B cell (primary cell): ENCODE measurements around the gene CATSPERD. TPM values are rescaled to one million over a fixed set of nuclear protein-coding genes. Genes with fewer than 3 reads are reported as not detected.

Experiments
- ATAC-seq: fragments of 200-7000 bp; cut with Tn5 transposase; one replicate; pipeline ENCODE4 v1.10.0; 2021; ENCODE audit warnings: low read depth, mild to moderate bottlenecking, moderate number of reproducible peaks, moderate library complexity
- CTCF ChIA-PET: fragments of 350-600 bp; sonication (Branson Sonifier 250); formaldehyde crosslinking; loops from one replicate; lab custom pipeline; 2021; ENCODE audit warnings: antibody characterized with exemption, inconsistent platforms; lab: Charles Lee
- POLR2A ChIA-PET: fragments of 350-600 bp; sonication (Branson Sonifier 250); formaldehyde crosslinking; loops from one replicate; lab custom pipeline; 2021; ENCODE audit warnings: antibody characterized with exemption; lab: Charles Lee
- DNase-seq: peaks from one replicate; pipeline ENCODE4 v3.0.0; 2013
- H2AFZ ChIP-seq: 2 replicates; pipeline ENCODE4 v1.6.1; 2012; ENCODE audit warnings: mild to moderate bottlenecking, low read depth, low read length; ENCODE audit not compliant: insufficient read depth, poor library complexity, severe bottlenecking
- H3K27ac ChIP-seq, 2 donors: 1 replicate in 1 of 2; 2 replicates in 1 of 2; pipeline ENCODE4 v1.5.1; 2012 to 2013; ENCODE audit warnings: low read length in 2 of 2, mild to moderate bottlenecking in 2 of 2, moderate library complexity in 1 of 2
- H3K27me3 ChIP-seq, 4 experiments: fragments of 200-600 bp in 1 of 4; sonication (generic) in 1 of 4; replicated peaks in 1 of 4; 1 replicate in 2 of 4; 2 replicates in 2 of 4; pipeline versions ENCODE4 v1.6.1 to v1.7.0; 2013 to 2016; ENCODE audit warnings: low read length in 3 of 4, mild to moderate bottlenecking in 2 of 4, mixed read lengths in 1 of 4, moderate library complexity in 1 of 4; ENCODE audit not compliant: insufficient read depth in 4 of 4, control insufficient read depth in 3 of 4; ENCODE audit errors: control extremely low read depth in 1 of 4
- H3K36me3 ChIP-seq, 2 experiments: replicated peaks in 1 of 2; 1 replicate in 1 of 2; 2 replicates in 1 of 2; pipeline versions ENCODE4 v1.6.1 to v1.7.1; 2013; ENCODE audit warnings: low read length in 1 of 2; ENCODE audit not compliant: insufficient read depth in 2 of 2, control insufficient read depth in 1 of 2; ENCODE audit errors: control extremely low read depth in 1 of 2, extremely low read depth in 1 of 2
- H3K4me1 ChIP-seq, 2 donors: fragments of 200-600 bp in 1 of 2; sonication (generic) in 1 of 2; 1 replicate in 1 of 2; 2 replicates in 1 of 2; pipeline versions ENCODE4 v1.5.1 to v1.6.1; 2013 to 2017; ENCODE audit warnings: low read length in 2 of 2; ENCODE audit not compliant: control insufficient read depth in 2 of 2, insufficient read depth in 2 of 2
- H3K4me2 ChIP-seq: replicated peaks from 2 replicates; pipeline ENCODE3; 2012; ENCODE audit warnings: mild to moderate bottlenecking, low read depth, low read length; ENCODE audit not compliant: poor library complexity, severe bottlenecking
- H3K4me3 ChIP-seq, 5 experiments: fragments of 200-600 bp in 1 of 5; sonication (generic) in 1 of 5; 1 replicate in 3 of 5; 2 replicates in 2 of 5; pipeline versions ENCODE4 v1.5.1 to v1.7.0; 2011 to 2016; ENCODE audit warnings: low read length in 4 of 5, mild to moderate bottlenecking in 4 of 5, low read depth in 2 of 5, control low read depth in 1 of 5, moderate library complexity in 1 of 5; ENCODE audit not compliant: insufficient read depth in 1 of 5; ENCODE audit errors: control extremely low read depth in 1 of 5, extremely low read depth in 1 of 5
- H3K79me2 ChIP-seq: fragments of 200-600 bp; sonication (generic); one replicate; pipeline ENCODE4 v1.6.0; 2016; ENCODE audit warnings: low read length; ENCODE audit not compliant: control insufficient read depth, insufficient read depth
- H3K9ac ChIP-seq: fragments of 200-600 bp; sonication (generic); 2 replicates; pipeline ENCODE4 v1.6.1; 2017; ENCODE audit warnings: mild to moderate bottlenecking, low read length, moderate library complexity
- H3K9me3 ChIP-seq, 3 donors: one replicate each; pipeline versions ENCODE4 v1.6.1 to v1.7.1; 2013; ENCODE audit warnings: low read length in 2 of 3; ENCODE audit not compliant: control insufficient read depth in 2 of 3, insufficient read depth in 1 of 3; ENCODE audit errors: control extremely low read depth in 1 of 3
- H4K20me1 ChIP-seq: 2 replicates; pipeline ENCODE4 v1.6.0; 2012; ENCODE audit warnings: mild to moderate bottlenecking, low read length; ENCODE audit not compliant: insufficient read depth, control insufficient read depth, poor library complexity, severe bottlenecking
- H3K27ac Mint-ChIP-seq: one replicate; pipeline ENCODE4 v1.8.0; 2021; ENCODE audit warnings: mixed read lengths
- H3K27me3 Mint-ChIP-seq: one replicate; pipeline ENCODE4 v1.8.0; 2021; ENCODE audit warnings: mixed read lengths
- H3K4me1 Mint-ChIP-seq: one replicate; pipeline ENCODE4 v1.8.0; 2021; ENCODE audit warnings: mixed read lengths
- H3K4me3 Mint-ChIP-seq: one replicate; pipeline ENCODE4 v1.8.0; 2021; ENCODE audit warnings: mixed read lengths
- H3K9me3 Mint-ChIP-seq: one replicate; pipeline ENCODE4 v1.8.0; 2022; ENCODE audit warnings: mixed read lengths; ENCODE audit not compliant: insufficient read depth
- CTCF ChIP-seq: fragments of 200-600 bp; IDR thresholded peaks from one replicate; pipeline ENCODE4 v1.8.0; 2022; ENCODE audit warnings: antibody characterized with exemption, mild to moderate bottlenecking
- EZH2 ChIP-seq: IDR thresholded peaks from 2 replicates; pipeline ENCODE4 v1.6.1; 2012; ENCODE audit warnings: borderline replicate concordance, low read depth, mild to moderate bottlenecking, moderate library complexity, low read length; ENCODE audit not compliant: insufficient read depth, poor library complexity, severe bottlenecking
- WGBS: methylation state at CpG from one replicate; pipeline ENCODE4 v1.1.5; 2013; ENCODE audit warnings: missing lambda C conversion rate; ENCODE audit not compliant: insufficient coverage; 5-methylcytosine and 5-hydroxymethylcytosine counted together
- intact Hi-C: fragments of 100-400 bp; cut with micrococcal nuclease; formaldehyde crosslinking; loops from one replicate; pipeline ENCODE4 v1.10.0; 2022
- polyA plus RNA-seq: library from polyadenylated mRNA; depleted of rRNA; stranded (reverse); fragments of >200 nt; gene quantifications from 2 replicates; pipeline ENCODE4 v1.2.3, GENCODE V29; 2012
- total RNA-seq, 2 donors: library from RNA; stranded (reverse); fragments of 120-200 nt in 1 of 2; gene quantifications; 1 replicate in 1 of 2; 2 replicates in 1 of 2; pipeline versions ENCODE4 v1.2.3 to v1.2.4, GENCODE V29; 2013 to 2022

CATSPERD gene
- total and polyA plus RNA-seq, 2 donors (not counting 1 experiment from before 2014, with no cell fraction given) = not detected

GRCh38 chr19:5686647-5687359 lies 33.6 kb upstream of the CATSPERD start:
- under 1% methylated on average over 59 of the region's 59 CpGs for WGBS
- Histone ChIP-seq H2AFZ (peak overlapping the region; percentile 80), H3K9me3 (peaks cover 0 to 12% (median 0%) of the 10 kb centered on the region in 3 donors), H3K79me2 (peaks cover 16% of the 10 kb centered on the region), H3K4me1 (peaks cover 12 to 35% of the 10 kb centered on the region in 2 donors), H3K9ac (peak overlapping the region; percentile 70), H3K27ac (peak overlapping the region; percentile 56 to 76), H3K4me3 (peak overlapping the region in 4 of 5 experiments; percentile 44 to 71 (median 68)), H3K36me3 (peaks cover 0 to 5% of the 10 kb centered on the region in 2 experiments), H3K4me2 (peak overlapping the region; percentile 83), H3K27me3 (no peaks in the 10 kb centered on the region), H4K20me1 (peaks cover 16% of the 10 kb centered on the region)
- H3K4me3 Mint-ChIP-seq = peak overlapping the region; percentile 93
- intact Hi-C loops = loop anchor here (5.0 to 10.0 kb wide), 2 partner anchors 1660 to 1922 kb away; partner anchors contain the start of genes APBA3, ARHGEF18 and MRPL54
- H3K9me3 Mint-ChIP-seq = no peaks in the 10 kb centered on the region
- POLR2A ChIA-PET = interaction anchor here (0.5 to 1.9 kb wide), 7 partner anchors 9 to 1925 kb away, joined by 3 to 13 read pairs (median 5); partner anchors contain the start of genes LONP1, SAFB and SAFB2
- CTCF ChIA-PET = interaction anchor here (0.6 to 2.2 kb wide), 11 partner anchors 11 to 746 kb away, joined by 3 to 10 read pairs (median 3); partner anchors contain the start of genes CATSPERD, LONP1, SAFB and SAFB2
- DNase-seq (peak; percentile 96), ATAC-seq (peak; percentile 75)
- peak overlapping the region; percentile 92 for H3K27ac Mint-ChIP-seq
- H3K27me3 Mint-ChIP-seq = no peaks in the 10 kb centered on the region
- peaks cover 38% of the 10 kb centered on the region for H3K4me1 Mint-ChIP-seq
- TF ChIP-seq CTCF (peak; percentile 76), EZH2 (no peak)
